GM21576 (cell line): ENCODE results near the gene DSCAML1.

Experiments
- ATAC-seq: cut with Tn5 transposase; IDR thresholded peaks from one replicate; pipeline ENCODE4 v1.9.1; 2021; ENCODE audit warnings: mild to moderate bottlenecking, moderate library complexity; ENCODE audit not compliant: unreplicated experiment

DSCAML1 gene

DNA sequence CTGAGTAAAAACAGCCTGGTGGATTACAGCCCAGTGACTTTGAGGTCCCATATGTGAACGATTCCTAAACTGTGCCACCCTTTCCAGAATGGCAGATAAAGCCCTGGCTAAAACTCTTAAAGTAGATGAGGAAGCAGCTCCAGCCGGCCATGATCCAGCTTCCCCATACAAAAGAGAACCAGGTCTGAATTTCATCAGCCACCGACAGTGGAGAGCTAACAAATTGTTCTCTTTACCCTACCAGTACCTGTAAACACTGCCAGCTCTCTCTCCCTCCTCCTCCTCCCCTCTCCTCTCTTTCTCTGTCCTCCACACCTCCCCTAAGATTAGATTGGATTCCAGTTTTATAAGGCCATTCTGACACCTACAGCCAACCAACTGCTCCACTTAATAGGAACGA lies 176.9 kb downstream of the DSCAML1 start:
- ATAC-seq = no peak

DNA sequence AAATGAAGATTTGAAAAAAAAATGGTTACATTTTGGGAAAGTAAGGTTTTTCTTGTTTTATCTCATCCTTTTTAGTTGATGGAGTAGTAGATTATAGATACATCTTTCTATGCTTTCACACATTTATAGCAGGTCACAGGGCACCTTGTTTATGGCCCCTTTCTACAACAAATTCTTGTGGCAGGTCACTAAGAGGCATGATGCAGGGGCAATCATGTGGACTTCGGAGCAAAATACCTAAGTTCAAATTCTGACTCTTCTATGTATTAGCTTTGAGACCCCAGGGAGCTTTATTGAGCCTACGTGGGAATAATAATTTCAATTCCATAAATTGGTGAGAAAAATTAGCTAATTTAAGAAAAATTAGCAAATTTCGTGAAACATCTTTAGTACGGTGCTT lies 177.4 kb downstream of the DSCAML1 start:
- ATAC-seq = no peak

DNA sequence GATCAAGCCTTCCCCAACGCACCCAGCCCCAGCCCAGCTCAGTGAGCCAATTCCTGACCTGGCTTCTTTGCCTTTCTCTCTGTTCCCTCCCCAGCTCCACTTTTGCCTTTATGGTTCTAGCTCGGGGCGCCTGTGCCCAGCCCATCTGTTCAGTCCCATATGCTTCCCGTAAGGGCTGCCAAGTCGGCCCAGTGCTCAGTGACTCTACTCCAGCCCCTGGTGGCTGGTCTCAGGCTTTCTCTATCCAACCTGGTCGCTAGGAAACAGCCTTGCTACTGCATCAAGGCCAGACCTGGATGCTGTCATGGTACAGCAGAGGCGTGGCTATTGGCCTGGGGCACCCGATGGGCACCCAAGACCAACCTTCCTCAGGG lies 178.0 kb downstream of the DSCAML1 start:
- no peak for ATAC-seq

DNA sequence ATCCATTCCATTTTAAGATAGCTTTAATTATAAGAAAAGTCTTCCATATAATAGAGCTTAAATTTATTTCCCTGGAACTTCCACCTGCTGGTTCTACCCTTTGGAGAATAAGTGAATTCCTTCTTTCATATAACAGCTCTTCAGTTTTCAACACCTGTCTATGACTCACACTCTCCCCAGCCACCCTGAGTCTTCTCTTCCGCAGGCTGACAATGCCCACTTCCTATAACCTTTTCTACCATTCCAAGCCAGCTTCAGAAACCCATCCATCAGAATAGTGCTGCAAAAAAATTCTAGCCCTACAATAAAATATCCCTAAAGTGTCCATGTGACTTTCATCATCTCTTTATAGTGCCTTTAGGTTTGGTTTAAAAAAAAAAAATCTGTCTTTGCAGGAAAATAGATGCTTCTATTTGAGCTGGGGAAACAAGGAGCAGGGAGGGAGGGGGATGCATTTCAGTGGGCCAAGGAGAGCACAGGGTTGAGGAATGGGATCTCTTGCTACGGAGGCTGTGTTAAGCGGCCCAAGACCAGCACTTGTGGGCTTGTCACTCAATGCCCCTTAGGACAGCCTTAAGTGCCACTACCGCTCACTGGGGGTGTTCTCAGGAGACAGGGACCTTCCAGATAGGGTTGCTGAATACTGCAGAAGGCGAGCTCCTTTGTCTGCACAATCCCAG lies 178.6 kb downstream of the DSCAML1 start:
- no peak for ATAC-seq

DNA sequence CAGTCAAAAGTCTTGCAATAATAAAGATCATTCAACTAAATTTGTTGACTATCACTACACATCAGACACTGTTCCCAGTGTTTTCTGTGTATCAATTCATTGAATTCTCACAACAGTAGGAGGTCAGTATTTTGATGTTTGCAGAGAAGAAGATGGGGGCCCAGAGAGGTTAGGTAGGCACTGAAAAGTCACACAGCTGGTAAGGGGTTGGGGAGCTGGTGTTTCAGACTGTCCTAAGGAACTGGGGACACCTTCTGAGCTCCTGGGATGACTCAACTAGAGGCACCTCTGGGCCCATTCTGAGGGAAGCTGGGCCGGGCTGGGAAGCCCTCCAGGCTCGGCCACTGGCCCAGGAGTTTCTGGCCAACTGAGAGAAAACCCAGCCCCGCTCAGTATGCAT lies 180.0 kb downstream of the DSCAML1 start:
- no peak for ATAC-seq

DNA sequence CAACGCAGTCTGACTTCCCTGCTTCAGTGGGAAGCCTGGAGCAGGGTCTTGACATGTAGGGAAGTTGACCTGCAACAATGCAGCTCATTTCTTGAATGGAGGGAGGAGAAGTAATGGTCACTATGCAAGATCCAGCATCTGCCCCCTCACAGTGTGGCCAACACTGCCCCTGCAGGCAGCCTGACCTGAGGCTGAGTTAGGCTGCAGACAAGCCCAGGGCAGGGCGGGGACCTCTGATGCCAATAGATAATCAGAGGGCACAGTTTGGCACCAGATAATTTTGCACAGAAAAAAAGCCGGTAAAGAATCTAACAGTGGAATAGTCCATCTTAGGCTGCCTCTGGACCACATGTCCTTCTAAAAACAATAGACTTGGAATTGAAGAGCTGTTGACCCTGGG lies 182.3 kb downstream of the DSCAML1 start:
- no peak for ATAC-seq

DNA sequence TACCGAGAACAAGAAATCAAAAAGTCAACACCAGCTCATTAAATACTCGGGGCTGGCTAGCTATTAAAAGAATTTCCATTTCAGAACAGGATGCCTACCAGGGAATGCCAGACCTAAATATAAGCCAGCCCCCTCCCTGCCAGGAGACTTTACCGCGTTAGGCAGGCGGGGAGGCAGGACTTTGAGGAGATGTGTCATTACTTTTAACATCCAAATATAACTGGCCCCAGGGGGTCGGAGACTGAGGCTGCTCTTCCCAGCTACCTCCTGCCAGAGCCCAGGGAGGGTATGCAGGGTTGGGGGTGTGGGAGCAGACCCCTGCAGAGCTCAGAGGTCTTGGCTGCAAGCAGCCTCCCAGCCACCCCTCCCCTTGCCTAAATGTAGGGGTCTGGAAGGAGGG lies 183.5 kb downstream of the DSCAML1 start:
- no peak for ATAC-seq

DNA sequence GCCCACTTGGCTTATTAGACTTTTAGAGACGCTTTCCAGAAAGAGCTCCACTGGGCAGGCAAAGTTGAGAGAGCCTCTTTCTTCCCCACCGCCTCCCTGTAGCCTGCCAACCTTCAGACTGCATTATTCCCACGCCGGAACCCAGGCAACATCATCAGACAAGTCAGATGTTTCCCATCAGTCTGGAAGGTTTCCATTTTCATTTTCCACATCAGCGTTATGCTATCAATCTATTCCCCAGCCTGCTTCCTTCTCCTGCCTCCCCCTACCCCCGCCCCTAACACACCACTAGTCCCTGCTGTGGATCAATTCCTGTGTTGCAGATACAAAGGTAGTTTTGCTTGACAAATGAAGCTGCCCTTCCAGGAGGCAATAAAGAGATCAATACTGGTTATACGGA lies 184.8 kb downstream of the DSCAML1 start:
- no peak for ATAC-seq

DNA sequence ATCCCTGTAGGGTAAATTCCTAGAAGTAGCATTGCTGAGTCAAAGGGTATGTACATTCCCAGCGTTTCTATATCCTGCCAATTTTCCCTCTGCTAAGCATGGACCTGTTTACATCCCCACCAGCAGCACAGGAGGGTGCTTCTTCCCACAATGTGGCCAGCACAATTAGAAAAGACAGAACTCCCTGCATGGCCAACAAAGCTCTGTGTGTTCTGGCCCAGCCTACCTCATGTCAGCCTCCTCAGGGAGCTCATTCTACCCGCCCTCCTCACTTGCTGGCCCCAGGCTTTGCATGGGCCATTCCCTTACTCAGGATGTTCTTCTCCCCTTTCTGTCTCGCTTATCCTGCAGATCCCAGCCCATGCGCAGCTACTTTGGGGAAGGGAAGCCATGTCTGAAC lies 186.1 kb downstream of the DSCAML1 start:
- no peak for ATAC-seq

DNA sequence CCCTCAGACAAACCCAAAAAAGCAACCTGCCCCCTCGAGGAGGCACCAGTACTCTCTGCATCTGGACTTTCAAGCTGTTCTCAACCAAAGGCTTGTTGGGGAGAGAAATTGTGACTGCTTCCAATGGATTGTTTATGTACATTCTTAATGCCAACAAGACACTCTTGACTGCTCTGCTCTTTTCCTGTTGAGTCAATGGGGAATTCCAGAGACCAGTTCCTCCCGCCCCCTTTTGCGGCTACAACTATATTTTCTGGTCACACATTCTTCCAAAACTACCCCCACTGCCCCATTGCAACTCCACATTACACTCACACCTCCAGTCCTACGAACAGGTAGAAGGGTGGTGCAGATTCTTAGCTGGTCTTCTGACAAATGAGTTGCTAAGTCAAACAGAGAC lies 187.0 kb downstream of the DSCAML1 start:
- ATAC-seq = no peak

DNA sequence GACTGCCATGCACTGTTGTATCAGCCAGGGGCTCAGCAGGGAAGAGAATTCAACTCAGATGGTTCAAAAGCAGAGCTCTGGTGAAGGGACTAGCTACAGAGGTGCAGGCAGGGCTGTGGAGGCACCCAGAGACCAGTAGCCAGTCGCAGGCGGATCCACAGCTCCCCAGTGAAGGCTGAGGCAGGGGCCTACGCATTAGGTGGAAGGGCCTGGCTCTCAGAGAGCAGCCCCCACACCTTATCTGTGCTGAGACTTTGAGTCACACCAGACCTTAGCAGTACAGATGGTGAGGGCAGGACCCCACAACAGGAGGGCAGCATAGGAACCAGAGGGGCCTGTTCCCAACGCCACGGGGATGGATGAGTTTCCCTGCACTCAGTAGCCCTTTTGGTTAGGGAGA lies 189.6 kb downstream of the DSCAML1 start:
- no peak for ATAC-seq

DNA sequence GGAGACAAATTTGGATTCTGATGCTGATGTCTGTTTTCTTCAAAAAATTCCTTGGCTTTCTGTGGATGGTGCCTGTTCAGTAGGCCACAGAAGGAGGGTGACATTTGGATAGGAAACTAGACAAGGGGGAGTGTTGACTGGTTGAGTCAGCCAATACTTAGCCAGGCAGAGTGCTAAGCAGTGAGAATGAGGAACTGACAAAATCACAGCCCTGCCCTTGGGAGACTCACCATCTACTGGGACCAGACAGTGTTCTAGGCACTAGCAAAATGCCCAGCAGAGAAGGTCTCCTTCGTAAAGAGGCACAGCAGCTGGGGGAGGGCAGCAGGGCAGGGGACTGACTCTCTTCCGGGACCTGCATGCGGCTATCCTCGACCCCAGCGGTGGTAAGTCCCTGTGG lies 190.2 kb downstream of the DSCAML1 start:
- no peak for ATAC-seq

DNA sequence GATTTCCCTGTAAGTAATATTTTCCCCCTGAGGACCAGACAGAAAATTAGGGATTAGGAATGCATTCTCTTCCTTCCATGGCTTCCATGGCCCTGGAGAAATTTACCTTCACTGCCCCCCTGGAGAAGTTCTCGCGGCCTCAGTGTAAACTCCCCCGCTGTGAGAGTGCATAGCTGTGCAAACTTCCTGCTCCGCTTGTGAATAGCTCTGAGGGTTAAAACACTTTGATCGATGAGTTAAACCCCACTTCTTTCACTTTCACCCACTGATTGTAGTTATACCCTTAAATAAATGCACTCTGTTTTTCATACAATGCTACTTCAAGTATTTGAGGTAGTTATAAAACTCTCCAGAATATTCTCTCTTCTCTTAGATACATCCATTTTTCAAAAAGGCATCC lies 190.8 kb downstream of the DSCAML1 start:
- no peak for ATAC-seq

DNA sequence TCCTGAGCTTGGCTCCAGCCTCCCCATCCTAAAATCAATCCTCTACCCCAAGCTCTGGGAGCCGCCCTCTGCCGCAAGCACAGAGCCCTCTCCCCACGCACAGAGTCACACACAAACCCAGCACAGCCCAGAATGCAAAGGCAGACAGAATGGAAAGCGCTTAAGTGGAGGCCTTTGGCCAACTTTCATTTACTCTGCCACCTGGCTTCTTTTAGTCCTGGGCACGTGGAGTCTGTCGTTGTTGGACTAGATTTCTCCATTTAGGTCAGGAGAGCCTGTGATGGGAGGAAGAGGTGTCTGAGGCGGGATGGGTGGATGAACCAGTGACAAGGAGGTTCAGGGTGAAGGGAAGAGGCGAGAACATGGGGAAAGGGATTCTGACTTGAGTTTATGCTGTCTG lies 191.7 kb downstream of the DSCAML1 start:
- no peak for ATAC-seq

DNA sequence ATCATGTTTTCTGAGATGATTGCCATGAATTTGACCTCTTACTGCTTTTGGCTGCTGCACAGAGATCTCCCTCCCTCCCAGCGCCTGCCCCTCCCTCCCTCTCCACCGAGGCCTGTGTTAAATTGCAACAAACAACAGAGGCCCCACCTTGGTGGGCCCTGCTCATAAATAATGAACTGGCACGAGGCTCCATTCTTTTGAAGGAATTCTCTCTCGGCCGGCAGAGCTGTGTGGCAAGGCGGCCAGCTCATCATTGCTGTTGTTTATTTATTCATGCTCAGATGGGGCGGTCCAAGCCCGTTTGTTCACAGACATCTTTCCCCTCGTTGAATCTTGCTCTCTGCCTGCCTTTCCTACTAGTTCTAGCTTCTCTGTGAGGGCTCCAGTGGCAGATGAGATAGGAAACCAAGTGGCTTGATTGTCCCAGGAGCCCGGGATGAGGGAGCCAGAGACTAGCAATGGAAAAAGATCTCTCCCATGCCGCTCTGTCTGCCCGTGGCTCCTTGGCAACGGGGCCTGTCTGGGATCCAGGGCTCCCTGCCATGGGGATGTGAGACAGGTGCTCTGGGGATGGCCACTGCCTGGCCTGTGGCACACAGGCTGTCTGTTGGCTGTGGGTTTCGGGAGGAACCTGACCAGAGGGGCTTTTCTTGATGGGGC lies 192.6 kb downstream of the DSCAML1 start:
- no peak for ATAC-seq

DNA sequence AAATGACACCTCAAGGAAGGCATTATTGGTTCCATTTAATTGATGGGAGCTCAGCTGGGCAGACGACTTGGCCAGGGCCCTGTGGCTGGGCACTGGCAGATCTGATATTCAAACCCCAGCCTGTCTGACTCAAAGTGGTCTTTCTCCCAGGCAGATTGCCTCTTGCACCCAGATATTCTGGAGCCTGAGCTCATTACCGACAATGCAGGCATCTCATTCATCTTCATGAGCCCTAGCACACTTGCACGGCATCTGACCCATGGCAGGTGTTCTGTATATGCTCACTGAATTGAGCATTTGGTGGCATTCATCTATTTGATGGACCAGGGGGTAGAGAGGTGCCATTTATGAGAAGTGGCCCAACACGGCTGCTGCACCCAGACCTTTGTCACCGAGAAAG lies 193.1 kb downstream of the DSCAML1 start:
- ATAC-seq = no peak

DNA sequence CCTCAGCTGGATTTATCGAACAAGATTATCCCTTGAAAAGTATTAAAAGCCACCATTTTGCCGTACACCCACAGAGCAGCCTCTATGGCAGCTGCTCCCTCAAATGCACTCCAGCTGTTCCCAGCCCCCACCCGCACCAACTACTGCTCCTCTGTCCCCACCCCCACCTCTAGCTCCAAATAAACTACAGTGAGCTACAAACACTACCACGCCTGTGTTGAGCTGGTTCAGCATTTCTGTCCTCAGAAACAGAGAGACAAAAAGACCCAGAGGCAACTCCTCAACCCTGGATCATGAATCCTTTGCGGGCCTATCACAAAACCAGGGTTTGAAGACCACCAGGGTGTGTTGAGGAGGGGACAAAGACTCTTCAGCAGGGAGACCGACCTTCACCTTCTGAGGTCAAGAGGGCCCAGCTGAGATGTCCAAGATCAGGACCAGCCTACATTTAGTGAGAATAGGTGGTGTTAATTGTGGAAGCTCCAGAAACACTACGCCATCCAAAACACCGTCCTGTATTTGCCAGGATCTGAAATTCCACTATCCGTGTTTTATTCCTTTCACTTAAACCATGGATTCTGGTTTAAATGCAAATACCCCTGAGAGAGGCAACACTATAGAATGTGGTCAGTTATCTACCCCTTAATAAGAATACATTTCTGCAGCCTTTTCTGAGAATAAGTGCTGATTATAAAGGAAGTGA lies 195.9 kb downstream of the DSCAML1 start:
- ATAC-seq = no peak

DNA sequence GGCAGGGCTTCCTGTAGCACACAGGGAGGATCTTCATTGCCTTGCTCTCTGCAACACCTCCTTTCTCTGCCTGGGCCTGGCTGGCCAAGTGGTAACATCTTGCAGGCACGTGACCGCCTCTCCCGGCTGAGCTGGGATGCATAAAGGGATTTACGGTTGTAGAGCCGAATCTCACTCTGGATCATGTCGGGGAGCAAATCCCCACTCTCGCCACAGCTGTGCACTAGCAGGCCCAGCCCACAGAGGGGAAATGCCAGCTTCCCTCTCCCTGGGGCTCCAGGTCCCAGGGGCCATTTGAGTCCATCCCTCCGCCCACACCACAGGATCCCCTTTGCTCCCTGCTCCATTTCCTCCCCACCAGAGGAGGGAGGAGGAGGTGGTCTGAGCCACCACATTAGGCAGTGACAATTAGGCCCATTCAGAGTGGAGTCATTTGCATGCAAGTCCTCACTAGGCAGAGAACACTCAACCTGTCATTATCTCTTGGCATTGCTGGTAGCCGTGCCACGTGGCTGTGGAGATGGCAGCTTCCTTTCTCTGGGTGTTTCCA lies 196.7 kb downstream of the DSCAML1 start:
- ATAC-seq = no peak

DNA sequence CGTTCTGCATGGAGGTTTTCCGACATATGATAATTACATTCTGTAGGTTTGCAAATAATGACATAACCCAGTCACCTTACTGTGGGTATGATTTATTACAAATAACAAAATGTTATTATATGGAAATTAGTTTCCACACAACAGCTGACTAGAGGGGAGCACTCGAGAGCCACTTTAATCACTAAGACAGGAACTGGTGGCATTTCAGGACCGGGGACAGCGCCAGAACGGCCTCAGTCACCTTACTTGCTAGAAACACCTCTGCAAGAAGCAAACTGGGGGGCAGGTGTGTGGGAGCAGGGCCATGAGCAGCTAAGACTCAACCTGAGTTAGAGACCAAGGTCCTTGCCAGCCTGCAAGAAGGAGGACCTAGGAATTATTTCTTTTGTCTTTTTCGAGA lies 199.9 kb downstream of the DSCAML1 start:
- ATAC-seq = no peak

DNA sequence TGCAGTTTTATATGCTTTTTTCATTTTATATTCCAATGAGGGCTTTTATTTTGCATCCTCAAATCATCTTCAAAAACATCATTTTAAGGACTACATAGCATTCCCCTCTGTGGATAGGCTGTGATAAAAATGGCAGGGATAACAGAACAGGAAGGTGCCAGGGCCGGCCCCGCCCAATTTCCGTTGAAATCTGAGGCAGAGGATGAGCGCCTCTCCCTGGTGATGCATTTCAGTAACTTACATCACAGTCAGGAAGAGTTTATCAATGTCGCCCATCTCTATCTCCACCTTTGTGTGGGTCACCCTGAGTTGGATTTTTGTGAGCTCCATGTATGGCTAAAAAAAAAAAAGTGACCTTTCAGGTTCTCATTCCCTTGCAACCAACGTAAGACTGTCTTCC lies 201.6 kb downstream of the DSCAML1 start:
- no peak for ATAC-seq

DNA sequence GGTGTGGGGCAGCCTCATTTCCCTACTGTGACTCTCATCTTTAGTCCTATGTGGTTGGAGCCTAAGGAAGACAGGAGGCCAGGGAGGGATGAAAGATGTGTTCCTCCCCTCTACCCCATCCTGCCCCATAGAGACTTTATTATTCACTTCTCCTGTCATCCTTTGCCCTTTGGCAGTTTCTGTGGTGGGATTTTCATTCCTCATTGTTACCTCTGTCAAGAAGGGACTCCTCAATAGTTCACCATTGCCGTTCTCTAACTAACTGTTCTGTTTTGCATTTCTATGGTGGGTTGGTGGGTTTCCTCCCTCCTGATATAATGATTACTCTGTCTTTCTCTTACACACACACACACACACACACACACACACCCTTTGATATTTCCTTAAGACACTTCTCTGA lies 202.3 kb downstream of the DSCAML1 start:
- ATAC-seq = no peak

DNA sequence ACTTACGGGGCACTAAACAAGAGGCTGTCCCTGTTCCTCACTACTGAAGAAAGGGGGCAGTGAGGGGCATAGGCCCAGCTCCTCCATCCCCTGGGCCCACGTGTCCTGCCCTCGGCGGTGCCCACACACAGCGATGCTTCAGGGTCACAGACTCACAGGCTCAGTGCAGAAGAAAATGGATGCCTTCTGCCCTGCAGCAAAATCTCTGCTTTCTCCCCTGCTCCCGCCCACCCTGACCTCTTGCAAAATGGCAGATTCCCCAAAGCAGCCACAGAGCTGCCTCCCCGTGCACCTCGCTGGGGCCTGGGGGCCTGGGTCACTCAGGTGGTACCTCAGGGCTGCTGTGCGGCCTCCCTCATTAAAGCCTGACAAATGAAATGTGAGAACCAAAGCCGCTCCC lies 204.0 kb downstream of the DSCAML1 start:
- ATAC-seq = no peak
